Right renal cortex interstitium (tissue), 3 donors: ENCODE data around the gene CLEC11A. TPM values are rescaled to one million over a fixed set of nuclear protein-coding genes. Genes with fewer than 3 reads are reported as not detected.
A peak's percentile ranks its signal among the peaks of the same experiment; 100 is the strongest.

Experiments used
- DNase-seq, 3 donors: peaks; one replicate each; pipeline ENCODE4 v3.0.0-alpha.2; 2013; ENCODE audit warnings: low read depth in 3 of 3, low spot score in 2 of 3
- polyA plus RNA-seq, 3 donors: library from polyadenylated mRNA; unstranded; fragments of 120-200 nt; gene quantifications; one replicate each; pipeline ENCODE4 v1.2.1, GENCODE V29; 2013; ENCODE audit not compliant: insufficient read length in 3 of 3

CLEC11A gene, protein sequence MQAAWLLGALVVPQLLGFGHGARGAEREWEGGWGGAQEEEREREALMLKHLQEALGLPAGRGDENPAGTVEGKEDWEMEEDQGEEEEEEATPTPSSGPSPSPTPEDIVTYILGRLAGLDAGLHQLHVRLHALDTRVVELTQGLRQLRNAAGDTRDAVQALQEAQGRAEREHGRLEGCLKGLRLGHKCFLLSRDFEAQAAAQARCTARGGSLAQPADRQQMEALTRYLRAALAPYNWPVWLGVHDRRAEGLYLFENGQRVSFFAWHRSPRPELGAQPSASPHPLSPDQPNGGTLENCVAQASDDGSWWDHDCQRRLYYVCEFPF
- polyA plus RNA-seq, result 10 to 100 TPM; 25.3 to 29.9 (median 27.2) TPM

- no peak for DNase-seq
These were observed at the start of gene CLEC11A for GRCh38 chr19:50723069-50723468. Gene CLEC11A, plus strand, starts transcription at chr19:50723364. Its CDS starts 162 bp downstream, at chr19:50723526.

DNA sequence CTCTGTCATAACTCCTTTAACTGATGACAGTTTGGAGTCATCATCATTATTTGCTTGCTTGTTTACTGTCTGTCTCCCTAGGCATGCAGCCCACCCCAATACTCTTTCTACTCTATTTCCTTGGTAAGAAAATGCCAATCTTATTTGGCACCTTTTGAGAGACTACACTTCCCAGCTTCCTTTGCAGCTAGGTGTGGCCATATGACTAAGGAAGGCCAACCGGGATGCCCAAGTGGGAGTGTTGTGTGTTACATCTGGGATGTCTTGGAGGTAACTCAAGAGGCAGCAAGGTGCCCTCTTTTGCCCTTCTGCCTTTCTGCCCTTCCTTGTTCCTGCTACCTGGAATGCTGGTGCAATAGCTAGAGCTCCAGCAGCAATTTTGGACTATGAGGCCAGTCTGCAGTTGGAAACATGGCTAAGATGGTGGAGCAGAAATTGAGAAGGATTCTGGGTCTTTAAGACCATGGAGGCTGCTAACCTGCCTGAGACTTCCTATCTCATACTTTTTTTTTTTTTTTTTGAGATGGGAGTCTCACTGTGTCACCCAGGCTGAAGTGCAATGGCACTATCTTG is 46.5 kb upstream of the CLEC11A start:
- DNase-seq, result no peak

DNA sequence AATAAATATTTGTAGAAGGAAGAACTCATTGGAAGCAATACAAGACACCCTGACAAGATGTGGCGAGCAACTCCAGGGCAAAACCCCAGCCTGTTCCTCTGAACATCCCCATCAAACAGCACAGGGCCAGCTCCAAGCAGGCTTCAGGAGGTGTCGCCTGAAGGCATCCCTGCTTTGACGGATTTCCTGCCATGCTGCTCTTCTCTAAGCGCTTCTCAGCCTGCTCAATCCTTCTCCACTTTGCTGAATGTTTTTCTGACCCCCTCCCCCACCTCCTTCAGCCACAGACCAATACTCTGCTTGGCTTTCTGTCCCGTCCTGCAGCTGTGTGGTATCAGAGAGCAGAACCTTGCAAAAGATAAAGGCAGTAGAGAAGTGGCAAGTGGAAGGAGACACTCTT is 45.5 kb upstream of the CLEC11A start:
- DNase-seq, result no peak

- DNase-seq, result no peak
These were observed 44.8 kb upstream of the CLEC11A start for GRCh38 chr19:50678323-50678722.

DNA sequence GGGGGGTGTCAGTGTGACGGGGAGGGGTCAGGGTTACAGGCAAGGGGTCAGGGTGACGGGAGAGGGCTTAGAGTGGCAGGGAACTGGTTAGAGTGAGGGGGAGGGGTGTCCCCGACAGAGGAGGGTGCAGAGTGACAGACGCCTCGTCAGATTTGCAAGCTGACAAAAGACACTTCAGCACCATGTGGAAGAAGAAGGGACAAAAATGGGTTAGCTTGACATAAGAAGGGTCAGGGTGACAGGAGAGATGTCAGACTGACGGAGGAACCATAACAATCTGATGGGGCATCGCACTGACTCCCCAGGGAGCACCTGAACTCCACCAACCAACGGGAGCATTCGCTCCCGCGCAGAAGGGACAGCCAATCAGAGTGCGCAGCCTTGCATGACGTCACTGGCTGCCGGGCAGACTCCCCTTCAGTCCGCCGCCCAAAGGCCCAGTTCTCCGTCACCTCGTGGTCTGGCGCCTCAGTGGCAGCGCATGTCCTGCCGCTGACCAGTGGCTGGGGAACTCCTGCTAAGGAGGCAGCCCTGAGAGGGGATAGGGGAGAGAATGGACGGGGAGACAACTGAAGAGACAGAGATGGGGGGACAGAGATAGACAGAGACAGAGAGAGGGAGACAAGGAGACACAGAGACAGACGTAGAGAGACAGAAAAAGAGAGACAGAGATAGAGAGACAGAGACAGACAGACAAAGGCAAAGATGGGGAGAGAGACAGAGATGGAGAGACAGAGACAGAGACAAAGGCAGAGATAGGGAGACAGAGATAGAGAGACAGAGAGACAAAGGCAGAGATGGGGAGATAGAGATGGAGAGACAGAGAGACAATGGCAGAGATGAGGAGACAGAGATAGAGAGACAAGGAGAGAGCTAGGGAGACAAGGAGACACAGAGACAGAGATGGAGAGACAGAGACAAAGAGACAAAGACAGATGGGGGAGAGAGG is 43.7 kb upstream of the CLEC11A start:
- DNase-seq, result peak in 2 of 3 donors; percentile 40 to 44

- no peak for DNase-seq
These were observed 36.7 kb upstream of the CLEC11A start for GRCh38 chr19:50686310-50687032.

DNA sequence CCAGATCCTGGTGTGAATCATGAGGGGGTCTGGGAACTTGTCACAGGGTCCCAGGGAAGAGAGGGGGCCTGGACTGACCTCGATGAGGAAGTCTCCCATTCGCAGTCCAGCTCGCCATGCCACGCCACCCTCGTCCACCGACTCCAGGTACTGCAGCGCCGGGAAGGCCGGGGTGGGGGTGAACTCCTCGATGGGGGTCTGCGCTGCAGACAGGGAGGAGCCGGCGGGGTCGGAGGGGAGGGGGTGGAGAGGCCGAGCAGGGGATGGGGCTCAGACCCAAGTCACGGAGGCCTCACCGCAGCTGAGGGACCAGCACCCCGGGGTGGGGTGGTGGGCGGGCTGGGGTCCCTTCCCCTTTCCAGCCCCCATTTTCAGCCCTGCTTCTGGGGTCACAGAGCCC is 34.4 kb upstream of the CLEC11A start:
- DNase-seq, result no peak

- DNase-seq, result no peak
These were observed 32.7 kb upstream of the CLEC11A start for GRCh38 chr19:50690439-50690838.

GRCh38 chr19:50693064-50693975 is 29.8 kb upstream of the CLEC11A start:
- DNase-seq, result no peak

DNA sequence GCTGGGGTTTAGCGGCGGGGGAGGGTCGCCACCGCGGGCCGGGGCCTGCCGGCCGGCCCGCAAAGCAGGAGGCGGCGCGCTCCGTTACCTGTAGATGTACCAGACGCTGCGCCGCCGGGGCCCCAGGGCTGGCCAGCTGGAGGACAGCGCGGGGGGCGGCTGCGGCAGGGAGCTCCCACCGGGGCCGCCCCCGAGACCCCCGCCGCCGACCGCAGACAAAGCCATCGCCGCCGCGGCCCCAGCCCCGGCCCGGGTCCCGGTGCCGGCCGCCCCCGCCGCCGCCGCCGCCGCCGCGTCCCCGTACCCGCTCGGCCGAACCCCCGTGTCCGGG is 28.4 kb upstream of the CLEC11A start:
- DNase-seq, result no peak

GRCh38 chr19:50695251-50696093 is 27.7 kb upstream of the CLEC11A start:
- no peak for DNase-seq

GRCh38 chr19:50696094-50696483 is 27.1 kb upstream of the CLEC11A start:
- DNase-seq, result no peak

- DNase-seq, result no peak
These were observed 25.6 kb upstream of the CLEC11A start for GRCh38 chr19:50697414-50698124.

- no peak for DNase-seq
These were observed 21.7 kb upstream of the CLEC11A start for GRCh38 chr19:50701367-50701985.

- DNase-seq, result no peak
These were observed 20.9 kb upstream of the CLEC11A start for GRCh38 chr19:50702158-50702870.

GRCh38 chr19:50702871-50703829 is 20.0 kb upstream of the CLEC11A start:
- DNase-seq, result no peak
